NCI-H1436 treated with DMSO at 0.1 percent for 48 hours (cell line): ENCODE data around the gene SRL.

Experiments used
- DNase-seq: peaks from one replicate; lab custom pipeline; 2025; lab: John Stamatoyannopoulos, UW

SRL gene

DNA sequence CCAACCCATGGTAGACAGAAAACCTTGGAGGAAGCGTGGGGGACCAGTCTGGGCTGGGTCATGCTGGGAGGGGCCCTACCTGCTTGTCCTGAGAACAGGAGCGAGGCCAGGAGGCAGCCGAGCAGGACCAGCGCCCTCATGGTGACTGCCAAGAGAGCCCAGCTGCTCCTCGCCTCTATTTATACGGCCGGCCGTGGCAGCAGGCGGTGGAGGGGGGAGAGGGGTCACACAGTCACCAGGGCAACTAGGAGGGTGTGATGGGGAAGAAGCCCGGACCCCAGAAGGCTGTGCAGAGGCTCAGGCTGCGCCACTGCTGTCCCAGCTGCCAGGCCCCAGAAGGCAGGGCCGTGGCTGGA is at the start of gene SRL:
TSS of gene SRL (minus strand) at position 153 of the 356 bp plus-strand sequence. CDS start at position 140, 13 bp downstream.
- DNase-seq = no peak

DNA sequence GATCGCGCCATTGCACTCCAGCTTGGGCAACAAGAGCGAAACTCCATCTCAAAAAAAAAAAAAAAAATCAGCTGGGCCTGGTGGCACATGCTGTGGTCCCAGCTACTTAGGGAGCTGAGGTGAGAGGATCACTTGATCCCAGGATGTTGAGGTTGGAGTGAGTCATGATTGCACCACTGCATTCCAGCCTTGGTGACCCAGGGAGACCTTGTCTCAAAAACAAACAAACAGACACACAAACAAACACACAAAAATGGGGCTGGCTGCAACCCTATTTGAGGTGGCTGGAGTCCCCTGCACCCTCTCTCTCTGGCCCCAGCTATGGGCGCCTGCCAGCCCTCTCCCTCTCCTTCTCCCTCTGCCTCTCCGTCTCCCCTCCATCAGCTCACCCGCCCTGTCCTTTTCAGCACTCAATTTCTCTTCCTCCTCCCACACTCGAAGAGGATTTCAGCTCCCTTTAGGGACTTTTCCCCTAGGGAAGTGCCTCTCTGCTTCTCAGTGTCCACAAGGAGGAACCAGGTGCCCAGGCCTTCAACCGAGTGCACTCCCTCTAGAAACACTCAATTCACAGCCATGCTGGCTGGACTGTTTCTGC is 48.5 kb upstream of the SRL start:
- DNase-seq = no peak

DNA sequence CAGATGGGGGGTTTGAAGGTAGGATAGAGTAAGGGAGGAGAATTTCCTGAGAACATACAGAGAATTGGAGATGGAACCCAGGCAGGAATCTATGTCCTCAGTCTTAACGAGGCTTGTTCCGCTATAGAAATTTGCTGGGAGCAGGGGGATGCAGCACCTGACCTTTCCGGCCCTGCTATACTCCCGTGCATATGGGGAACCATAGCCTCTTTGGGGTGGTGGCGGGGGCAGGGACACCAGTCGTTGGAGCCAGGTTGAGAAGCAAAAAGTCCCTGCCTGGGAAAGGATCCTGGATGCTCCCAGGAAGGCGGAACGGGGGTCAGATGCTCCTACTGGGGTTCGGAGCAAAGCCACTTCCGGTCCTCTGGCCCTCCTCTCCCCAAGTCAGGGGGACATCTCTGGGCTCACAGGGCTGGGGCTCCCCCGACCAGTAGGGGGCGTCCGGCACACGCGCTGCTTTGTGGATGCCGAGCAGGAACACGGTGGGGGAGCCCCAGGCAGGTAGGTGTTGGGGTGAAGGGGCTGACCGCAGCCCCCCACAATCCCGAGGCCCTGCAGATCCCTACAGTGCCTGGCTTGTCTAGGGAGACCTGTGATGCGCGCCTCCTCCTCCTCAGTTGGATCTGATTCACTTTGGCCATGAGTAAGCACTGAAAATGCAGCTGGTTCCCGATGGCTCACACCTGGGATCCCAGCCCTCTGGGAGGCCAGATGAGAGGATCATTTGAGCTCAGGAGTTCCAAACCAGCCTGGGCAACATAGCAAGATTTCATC is 46.5 kb upstream of the SRL start:
- no peak for DNase-seq

DNA sequence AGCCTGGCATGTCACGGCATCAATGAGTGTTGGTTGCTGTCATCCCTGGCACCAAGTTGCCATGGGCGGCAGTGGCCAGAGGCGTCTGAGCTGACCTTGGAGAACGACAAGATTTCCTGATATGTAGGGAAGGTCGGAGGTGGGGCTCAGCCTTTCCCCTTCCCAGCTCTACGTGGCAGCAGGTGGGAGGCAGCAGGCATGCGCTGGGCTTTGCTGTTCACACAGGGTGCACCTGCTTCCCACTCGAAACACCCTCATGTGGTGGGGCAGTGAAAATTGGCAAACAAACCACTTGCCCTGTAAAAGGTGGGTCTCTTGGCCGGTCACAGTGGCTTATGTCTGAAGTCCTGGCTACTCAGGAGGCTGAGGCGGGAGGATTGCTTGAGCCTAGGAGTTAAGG is 43.3 kb upstream of the SRL start:
- no peak for DNase-seq

DNA sequence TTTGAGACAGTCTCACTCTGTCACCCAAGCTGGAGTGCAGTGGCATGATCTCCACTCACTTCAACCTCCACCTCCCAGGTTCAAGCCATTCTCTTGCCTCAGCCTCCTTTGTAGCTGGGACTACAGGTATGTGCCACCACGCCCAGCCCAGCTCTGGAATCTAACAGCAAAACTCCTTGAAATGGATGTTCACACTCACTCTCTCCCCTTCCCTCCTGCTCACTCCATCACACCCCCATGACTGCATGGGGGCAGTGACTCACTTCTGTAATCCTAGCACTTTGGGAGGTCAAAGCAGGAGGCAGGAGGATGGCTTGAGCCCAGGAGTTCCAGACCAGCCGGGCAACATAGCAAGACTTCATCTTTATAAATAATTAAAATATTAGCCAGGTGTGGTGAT is 42.1 kb upstream of the SRL start:
- no peak for DNase-seq

DNA sequence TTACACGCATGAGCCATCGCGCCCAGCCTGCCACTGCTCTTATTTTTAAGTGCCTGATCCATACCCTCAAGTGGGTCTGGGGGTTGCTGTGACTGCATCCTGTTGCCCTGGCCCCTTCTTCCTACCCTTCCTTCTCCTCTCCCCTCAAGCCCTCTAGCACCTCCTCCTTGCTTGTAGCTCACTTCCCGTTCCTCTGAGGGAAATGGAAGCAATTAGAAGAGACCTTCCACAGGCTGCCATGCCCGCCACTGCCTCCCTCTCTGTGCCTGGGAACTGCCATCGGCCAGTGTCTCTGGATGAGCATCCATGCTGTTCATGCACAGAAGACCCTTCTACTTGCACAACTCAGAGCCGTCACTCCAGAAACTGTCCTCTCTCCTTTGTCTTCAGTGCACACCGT is 41.6 kb upstream of the SRL start:
- no peak for DNase-seq

DNA sequence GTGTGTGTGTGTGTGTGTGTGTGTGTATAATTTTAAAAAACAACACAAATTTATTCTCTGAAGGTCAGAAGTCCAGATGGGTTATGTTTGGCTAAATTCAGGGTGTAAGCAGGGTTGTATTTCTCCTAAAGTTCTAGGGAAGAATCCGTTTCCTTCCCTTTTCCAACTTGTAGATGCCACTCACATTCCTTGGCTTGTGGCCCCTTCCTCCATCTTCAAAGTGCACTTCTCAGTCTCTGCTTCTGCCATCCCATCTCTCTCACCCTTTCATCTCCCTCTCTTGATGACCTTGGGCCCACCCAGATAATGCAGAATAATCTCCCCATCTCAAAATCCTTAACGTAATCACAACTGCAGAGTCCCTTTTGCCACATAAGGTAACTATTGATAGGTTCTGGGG is 38.7 kb upstream of the SRL start:
- no peak for DNase-seq

DNA sequence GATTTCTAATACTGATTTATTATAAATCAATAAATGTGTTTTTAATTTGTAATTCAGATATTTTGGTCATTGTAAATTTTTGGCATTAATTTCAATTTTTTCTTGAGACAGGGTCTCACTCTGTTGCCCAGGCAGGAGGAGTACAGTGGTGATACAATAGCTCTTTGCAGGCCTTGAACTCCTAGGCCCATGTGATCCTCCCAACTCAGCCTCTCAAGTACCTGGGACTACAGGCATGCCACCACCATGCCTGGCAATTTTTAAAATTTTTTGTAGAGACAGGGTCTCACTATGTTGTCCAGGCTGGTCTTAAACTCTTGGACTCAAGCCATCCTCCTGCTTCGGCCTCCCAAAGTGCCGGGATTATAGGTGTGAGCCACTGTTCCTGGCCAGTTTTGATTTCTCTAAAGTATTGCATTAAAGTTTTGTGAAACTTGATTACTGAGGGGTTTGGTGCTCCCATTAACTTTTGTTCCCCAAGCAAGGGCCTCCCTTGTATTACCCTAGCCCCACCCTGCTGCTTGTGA is 36.2 kb upstream of the SRL start:
- no peak for DNase-seq

DNA sequence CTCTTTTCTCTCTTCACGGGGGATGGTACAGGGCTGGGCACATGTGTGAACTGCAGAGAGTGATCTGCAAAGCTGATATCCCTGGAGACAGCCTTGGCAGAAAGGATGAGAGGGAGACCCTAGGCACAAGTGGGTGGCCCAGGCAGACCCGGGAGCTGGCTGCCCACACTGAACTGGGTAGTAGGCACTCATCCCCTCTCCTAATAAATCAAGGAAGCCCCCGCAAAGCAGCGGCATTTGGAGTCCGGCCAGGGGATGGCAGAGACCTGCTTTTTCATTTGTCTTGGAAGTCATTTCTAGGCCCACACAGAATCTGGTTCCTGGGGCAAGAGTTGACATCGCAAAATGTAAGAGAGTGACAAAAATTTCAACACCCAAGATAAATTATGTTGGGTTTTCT is 34.0 kb upstream of the SRL start:
- no peak for DNase-seq

DNA sequence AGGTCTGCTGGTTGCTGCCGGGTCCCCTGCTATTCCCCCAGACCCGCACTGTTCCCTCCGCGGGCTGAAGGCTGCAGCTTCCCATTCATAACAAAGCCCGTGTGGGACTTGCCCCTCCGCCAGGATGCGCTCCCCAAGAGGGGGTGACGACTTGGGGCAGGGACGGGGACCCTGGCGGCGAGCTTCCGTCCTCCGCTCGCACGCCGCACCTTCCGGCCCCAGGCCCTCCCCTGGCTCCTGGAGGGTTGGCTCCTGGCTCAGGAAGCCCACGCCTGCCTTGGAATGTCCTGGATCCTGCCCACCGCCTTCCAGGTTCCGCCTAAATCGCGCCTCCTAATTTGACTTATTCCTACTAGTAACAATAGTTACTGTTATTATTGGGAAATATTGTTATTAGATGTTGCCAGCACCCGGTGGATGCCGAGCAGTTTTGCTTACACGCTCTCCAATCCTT is 32.0 kb upstream of the SRL start:
- DNase-seq = no peak

DNA sequence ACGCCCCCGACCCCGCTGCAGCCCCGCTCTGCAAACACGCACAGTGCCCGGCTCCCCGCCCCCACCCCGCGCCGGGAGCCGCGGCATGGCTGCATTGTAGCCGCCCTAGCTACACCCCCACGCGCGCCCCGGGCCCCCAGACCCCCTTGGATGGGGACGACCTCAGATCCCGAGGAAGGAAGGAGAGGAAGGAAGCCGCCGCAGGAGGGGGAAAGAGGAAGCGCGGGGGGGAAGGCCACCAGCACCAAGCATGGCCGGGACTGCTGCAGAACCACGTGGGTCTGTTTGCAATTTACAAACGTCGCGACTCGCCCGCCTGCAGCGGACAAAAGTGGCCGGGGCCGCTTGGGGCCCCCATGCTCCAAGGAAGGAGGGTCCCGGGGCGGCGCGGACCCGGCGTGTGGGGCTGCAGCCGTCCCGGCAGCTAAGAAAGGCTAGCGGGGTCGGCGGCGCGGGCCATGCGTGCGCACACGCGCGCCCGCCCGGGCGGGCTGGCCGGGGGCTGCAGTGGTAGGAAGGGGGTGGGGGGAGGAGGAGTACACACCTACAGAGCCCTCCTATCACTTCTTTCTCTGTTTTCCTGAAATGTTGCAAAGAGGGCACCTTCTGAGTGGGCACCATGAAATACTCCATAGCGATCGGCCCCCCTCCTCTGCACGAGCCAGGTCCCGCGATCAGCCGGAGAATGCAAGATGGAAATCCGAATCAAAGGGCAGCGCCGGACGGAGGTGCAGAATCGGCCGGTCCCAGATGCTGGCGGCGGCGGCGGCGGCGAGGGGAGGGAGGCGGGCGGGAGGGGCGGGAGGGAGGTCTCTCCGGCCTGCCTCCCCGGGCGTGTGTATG is 30.5 kb upstream of the SRL start:
- DNase-seq = no peak

DNA sequence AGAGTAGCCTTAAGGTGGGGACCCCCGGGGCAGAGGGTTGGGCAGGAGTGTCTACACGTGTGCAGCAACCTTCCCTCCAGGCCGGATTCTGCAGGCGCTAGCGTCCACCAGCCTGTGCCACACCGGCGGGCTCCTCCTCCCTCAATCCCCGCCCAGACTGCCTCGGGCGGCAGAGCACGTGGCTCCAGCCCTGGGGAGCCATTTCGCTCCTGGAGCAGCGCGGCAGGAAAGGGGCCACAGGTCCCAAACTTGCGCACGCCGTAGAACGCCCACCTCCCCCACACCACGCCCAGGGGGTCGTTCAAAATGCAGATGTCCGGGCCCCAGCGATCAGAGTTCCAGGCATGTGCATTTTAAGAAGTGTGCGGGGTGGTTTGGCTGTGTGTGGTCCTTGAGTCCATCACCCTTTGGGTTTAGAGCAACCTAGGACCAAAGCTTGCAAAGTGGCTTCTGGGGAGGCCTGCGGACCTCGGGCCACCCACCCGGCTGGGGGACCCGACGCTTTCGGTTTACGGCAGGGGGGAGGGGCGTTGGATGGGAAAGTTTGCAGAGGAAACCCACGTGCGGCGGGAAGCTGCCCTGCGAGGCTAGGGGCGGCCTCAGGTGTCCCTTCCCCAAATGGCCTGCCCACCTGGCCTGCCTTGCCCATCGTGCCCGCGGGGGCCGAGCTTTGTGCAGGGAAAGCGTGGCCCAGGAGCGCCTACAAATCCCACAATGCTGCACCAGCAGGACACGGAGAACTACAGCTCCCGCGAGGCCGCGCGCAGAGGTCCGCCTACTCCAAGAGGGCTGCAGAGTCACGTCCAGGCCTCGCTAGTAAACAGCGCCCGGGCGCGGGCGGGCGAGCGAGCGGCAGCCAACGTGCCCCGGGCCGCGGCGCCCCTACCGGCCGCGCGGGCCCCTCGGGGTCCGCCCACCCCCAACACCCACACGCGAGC is 29.6 kb upstream of the SRL start:
- DNase-seq = peak; percentile 42

DNA sequence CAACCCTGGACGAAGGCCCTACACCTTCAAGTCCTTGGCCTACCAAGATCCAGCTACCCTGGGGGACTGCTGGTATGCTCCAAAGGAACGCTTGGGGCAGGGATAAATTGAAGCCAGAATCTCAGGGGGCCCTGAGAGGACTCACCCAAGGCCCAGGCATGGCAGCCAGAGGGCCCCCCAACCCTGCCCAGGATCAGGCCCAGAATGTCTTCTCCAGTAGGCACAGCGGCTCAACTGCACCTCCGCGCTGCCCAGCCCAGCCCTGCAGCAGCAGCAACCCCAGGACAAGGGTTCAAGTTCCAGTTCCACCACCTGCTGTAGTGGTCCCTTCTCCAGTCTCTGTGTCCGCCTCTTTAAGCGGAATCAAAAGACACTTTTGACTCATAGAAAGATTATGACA is 28.7 kb upstream of the SRL start:
- DNase-seq = no peak

DNA sequence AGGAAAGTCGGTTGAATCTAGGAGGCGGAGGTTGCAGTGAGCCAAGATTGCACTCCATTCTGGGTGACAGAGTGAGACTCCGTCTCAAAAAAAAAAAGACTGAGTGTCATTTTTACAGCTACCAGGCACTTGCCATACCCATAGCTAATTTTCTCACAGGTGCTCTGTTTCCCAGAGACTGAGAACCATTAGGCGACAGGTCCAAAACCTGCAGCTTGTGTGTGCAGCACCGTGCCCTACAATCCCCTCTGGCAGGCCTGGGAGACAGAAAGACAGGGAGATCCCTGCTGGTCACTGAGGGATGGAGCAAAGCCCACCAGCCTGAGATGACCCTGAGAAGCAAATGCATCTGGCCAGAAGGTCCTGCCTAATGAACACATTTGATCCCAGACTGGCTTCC is 28.2 kb upstream of the SRL start:
- no peak for DNase-seq

DNA sequence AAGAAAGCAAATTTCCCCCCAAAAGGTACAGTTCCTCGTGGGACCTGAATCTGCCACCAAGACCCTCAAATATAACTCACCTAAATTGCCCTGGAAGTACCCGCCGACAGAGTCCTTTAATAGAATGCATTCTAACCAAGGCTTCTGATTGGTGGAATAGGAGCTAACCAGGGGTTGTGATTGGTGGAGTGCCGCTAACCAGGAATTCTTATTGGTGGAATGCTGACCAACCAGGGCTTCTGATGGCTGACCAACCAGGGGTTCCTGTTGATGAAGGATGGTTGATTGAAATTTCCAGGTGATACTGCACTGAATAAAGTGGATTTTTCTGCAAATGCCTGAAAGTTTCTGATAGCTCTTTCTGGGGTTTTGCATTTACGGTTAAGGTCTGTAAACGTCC is 24.5 kb upstream of the SRL start:
- no peak for DNase-seq

DNA sequence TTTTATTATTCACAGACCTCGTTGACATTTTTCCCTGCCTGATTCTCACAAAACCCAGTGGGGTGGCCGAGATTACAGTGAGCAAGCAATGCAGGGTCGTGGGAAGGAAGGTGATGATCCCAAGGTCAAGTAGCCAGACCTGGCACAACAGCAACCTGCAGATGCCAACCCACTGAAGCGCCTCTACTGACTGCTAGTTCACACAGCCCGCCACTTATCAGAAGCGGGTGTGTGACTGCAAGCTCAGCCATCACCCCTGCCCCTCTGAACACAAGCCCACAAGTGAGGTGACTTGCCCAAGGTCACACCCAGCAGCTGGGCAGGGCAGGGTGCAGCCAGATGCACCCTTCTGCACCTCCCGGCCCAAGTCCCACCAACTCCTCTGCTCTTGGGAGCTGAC is 23.8 kb upstream of the SRL start:
- DNase-seq = no peak

DNA sequence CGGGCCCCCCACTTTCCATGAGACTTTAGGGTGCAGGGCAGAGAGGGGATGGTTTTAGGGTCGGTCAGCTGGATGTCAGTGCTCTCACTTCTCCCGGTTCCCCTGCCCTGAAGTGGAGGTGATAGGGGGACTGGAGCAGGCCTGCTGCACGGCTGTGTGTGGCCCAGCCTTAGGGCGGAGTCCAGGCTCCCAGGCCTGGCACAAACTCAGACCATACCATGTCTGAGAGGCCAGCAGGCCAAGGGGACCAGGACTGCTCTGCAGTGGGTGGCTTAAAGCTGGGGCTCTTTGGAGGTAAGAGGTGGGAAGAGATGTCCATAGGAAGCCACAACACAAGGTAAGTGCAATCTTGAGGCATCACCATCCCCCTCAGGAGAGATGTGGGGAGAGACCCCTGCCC is 22.7 kb upstream of the SRL start:
- no peak for DNase-seq

DNA sequence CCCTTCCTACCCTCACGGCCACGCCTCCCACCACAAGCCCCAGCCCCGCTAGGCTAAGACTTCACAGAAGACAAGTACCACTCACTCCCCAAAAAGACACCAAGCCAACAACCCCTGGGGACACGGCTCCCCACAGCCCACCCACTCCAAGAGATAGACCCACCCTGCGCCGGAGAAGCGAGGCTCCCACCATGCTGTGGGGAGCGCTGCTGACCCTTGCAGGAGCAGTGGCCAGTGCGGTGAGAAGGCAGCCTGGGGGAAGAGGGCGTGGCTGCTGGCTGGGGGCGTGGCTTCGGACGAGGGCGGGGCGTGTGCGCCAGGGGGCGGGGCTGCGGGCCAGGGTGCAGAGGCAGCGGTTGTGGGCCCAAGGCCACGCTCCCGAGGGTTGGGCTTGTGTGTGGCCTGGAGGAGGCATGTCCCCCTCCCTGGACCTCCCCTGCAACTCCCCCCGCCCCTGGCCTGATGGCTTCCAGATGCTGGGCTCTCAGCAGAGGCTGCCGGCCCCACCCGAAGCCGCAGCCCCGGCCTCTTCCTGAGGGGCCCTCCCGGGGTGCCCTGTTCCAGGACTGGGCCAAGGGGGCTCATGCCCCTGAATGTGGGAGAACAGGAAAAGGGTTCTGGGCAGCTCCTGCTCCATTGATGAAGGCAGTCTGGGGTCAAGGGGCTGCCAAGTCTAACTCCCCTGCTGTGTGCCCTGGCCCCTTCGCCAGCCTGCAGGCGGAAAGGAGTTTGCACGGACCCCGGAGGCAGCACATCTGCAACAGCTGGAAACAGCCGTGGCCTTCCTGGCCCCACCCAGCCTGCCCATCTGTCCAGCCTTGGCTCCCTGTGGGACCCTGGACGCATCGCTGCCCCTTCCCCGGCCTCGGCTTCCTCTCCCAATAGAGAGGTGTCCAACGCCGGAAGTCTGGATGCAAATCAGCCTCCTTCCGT is 21.9 kb upstream of the SRL start:
- no peak for DNase-seq

DNA sequence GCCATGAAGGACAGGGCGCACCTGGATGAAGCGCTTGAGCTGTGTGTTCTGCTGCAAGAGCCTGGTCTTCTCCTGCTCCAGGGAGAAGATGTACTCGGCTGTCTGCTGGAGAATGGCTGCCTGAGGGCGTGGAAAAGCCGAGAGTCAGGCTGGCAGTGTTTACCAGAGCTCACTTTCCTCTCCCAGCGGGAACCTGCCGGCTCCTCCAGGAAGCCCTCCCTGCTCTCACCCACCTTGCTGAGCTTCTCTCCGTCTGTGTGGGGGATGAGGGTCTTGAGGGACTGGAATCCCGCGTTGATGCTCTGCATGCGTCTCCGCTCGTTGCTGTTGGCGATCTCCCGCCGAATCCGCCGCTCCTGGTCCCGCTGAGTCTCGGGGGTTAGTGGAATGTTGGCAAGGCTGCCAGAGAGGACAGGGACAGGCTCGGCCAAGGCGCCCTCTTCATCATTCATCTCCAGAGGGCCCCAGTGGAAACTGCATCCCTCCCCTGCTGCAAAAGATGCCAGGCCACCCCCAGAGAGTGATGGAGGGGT is 20.5 kb upstream of the SRL start:
- no peak for DNase-seq

DNA sequence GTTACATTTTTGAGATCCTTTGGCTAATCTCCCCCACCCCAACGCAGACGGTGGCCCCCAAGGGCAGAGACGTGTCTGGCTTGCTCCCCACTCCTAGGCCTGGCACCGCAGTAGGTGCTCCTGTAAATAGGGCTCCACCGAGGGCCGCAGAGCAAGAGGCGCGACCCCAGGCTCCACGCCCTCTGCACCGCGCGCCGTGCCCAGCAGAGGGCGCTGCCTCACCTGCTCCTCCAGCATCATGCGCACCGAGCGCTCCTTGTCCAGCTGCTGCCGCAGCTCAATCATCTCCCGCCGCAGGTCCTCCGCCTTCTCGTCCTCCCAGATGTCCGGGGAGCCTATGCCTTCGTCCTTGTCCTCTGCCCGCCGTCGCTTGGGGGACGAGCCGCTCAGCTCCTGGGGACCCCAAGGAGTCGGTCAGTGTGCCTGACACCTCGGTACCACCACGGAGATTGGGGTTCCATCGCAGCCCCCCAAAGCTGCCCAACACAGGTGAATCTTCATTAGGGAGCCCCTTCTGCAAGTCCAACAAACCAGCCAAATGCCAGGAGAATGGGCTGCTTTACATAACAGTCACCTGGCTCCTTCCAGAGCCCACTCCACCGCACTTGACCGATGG is 19.8 kb upstream of the SRL start:
- DNase-seq = no peak
